Body of pancreas (tissue), 4 donors: ENCODE data around the gene MAST3. TPM values are rescaled to one million over a fixed set of nuclear protein-coding genes. Genes with fewer than 3 reads are reported as not detected.

Experiments used
- ATAC-seq: fragments of 150-250 bp; one replicate; pipeline ENCODE4 v1.9.1; 2016
- DNase-seq, 4 donors: peaks; one replicate each; pipeline ENCODE4 v3.0.0-alpha.2; 2019
- H3K27ac ChIP-seq, 4 donors: fragments of 200-600 bp; sonication (generic); 1 replicate in 3 of 4; 2 replicates in 1 of 4; pipeline versions ENCODE4 v1.5.1 to v1.6.1; 2016 to 2019; ENCODE audit warnings: mild to moderate bottlenecking in 1 of 4, mixed read lengths in 1 of 4, moderate library complexity in 1 of 4
- H3K27me3 ChIP-seq, 2 donors: fragments of 200-600 bp; sonication (generic); one replicate each; pipeline ENCODE4 v1.6.0; 2016; ENCODE audit warnings: mild to moderate bottlenecking in 1 of 2
- H3K36me3 ChIP-seq, 2 donors: fragments of 200-600 bp; sonication (generic); replicated peaks in 1 of 2; 2 replicates each; pipeline ENCODE4 v1.5.1; 2016; ENCODE audit warnings: low read depth in 2 of 2; ENCODE audit not compliant: insufficient read depth in 1 of 2
- H3K4me1 ChIP-seq: fragments of 200-600 bp; sonication (generic); one replicate; pipeline ENCODE4 v1.6.0; 2016
- H3K4me3 ChIP-seq, 2 donors: fragments of 200-600 bp; sonication (generic); 1 replicate in 1 of 2; 2 replicates in 1 of 2; pipeline ENCODE4 v1.5.1; 2016 to 2019
- H3K9me3 ChIP-seq, 3 donors: fragments of 200-600 bp; sonication (generic); 1 replicate in 2 of 3; 2 replicates in 1 of 3; pipeline ENCODE4 v1.5.1; 2016
- CTCF ChIP-seq, 7 experiments: fragments of 450-650 bp in 4 of 7; fragments of 200-600 bp in 3 of 7; sonication (generic) in 3 of 7; IDR thresholded peaks; one replicate each; pipeline ENCODE4 v1.5.1; 2016 to 2019; ENCODE audit warnings: antibody characterized with exemption in 7 of 7
- POLR2A ChIP-seq, 3 donors: fragments of 450-650 bp; IDR thresholded peaks; one replicate each; pipeline ENCODE4 v1.6.1; 2016; ENCODE audit warnings: antibody characterized with exemption in 3 of 3, mild to moderate bottlenecking in 2 of 3
- WGBS, 2 donors: methylation state at CpG; one replicate each; pipeline ENCODE4 v1.1.5; 2017; 5-methylcytosine and 5-hydroxymethylcytosine counted together
- intact Hi-C: fragments of 100-400 bp; cut with DNase I; formaldehyde crosslinking; loops from one replicate; pipeline ENCODE4 v1.15.1; 2023
- total RNA-seq, 2 donors: library from RNA; depleted of rRNA; stranded (reverse); fragments of >200 nt; gene quantifications; one replicate each; pipeline ENCODE4 v1.1.0, GENCODE V29; 2016

The MAST3 gene
- total RNA-seq, 2 donors from 2014 or later = 17.6 to 35.3 TPM

GRCh38 chr19:18153556-18154134 lies 56.1 kb downstream of the MAST3 start:
- ATAC-seq (no peak), DNase-seq (peak in 2 of 4 donors; percentile 36 to 39)
- Histone ChIP-seq H3K9me3 (no peaks in the 10 kb centered on the region), H3K27ac (peak overlapping the region; percentile 89 to 93 (median 92)), H3K4me3 (peak overlapping the region; percentile 57 to 70), H3K27me3 (no peaks in the 10 kb centered on the region), H3K36me3 (no peaks in the 10 kb centered on the region), H3K4me1 (peaks cover 59% of the 10 kb centered on the region)
- intact Hi-C loops = no loop called here
- TF ChIP-seq POLR2A (IDR thresholded peaks at IDR 0.05) (no peak), CTCF (IDR thresholded peaks at IDR 0.05) (no peak)
- 0 to 2% methylated on average over 5 to 35 of the region's 38 CpGs for WGBS, 2 donors

GRCh38 chr19:18155095-18156087 lies 57.8 kb downstream of the MAST3 start:
- WGBS, 2 donors = 85 to 91% methylated on average over 4 to 36 of the region's 43 CpGs
- intact Hi-C loops = no loop called here
- Histone ChIP-seq H3K4me3 (no peak overlapping the region), H3K4me1 (peaks cover 62% of the 10 kb centered on the region), H3K27ac (peak overlapping the region in 3 of 4 donors; percentile 23 to 74 (median 72)), H3K27me3 (no peaks in the 10 kb centered on the region), H3K9me3 (no peaks in the 10 kb centered on the region), H3K36me3 (no peaks in the 10 kb centered on the region)
- DNase-seq (peak in 1 of 4 donors; percentile 40), ATAC-seq (no peak)
- TF ChIP-seq POLR2A (IDR thresholded peaks at IDR 0.05) (no peak), CTCF (IDR thresholded peaks at IDR 0.05) (no peak)

GRCh38 chr19:18156268-18156667 lies 58.7 kb downstream of the MAST3 start:
- TF ChIP-seq CTCF (IDR thresholded peaks at IDR 0.05) (no peak), POLR2A (IDR thresholded peaks at IDR 0.05) (no peak)
- intact Hi-C loops = no loop called here
- H3K27me3 ChIP-seq = no peaks in the 10 kb centered on the region
- H3K4me1 ChIP-seq = peaks cover 63% of the 10 kb centered on the region
- DNase-seq = no peak
- no peaks in the 10 kb centered on the region for H3K36me3 ChIP-seq
- WGBS, 2 donors = 91 to 99% methylated on average over 6 of the region's 6 CpGs
- H3K27ac ChIP-seq = peak overlapping the region; percentile 69 to 74 (median 71)
- no peak for ATAC-seq
- H3K9me3 ChIP-seq = no peaks in the 10 kb centered on the region
- no peak overlapping the region for H3K4me3 ChIP-seq

- H3K4me1 ChIP-seq = peaks cover 61% of the 10 kb centered on the region
- no peaks in the 10 kb centered on the region for H3K9me3 ChIP-seq
- TF ChIP-seq POLR2A (IDR thresholded peaks at IDR 0.05) (peak in 2 of 3 donors; percentile 37), CTCF (IDR thresholded peaks at IDR 0.05) (no peak)
- 13 to 74% methylated on average over 3 to 20 of the region's 22 CpGs for WGBS, 2 donors
- H3K27me3 ChIP-seq = no peaks in the 10 kb centered on the region
- H3K36me3 ChIP-seq = no peaks in the 10 kb centered on the region
- peak overlapping the region; percentile 69 to 74 (median 71) for H3K27ac ChIP-seq
- intact Hi-C loops = no loop called here
- no peak overlapping the region for H3K4me3 ChIP-seq
- peak; percentile 87 to 98 (median 94) for DNase-seq
- peak; percentile 14 for ATAC-seq
Observed at GRCh38 chr19:18156841-18157464, 59.4 kb downstream of the MAST3 start.
